Measurements from ENCODE around the gene TRAPPC3.

The TRAPPC3 gene

GRCh38 chr1:36089393-36090121 lies 59.7 kb downstream of the TRAPPC3 start:
- Histone ChIP-seq H3K4me1 (no peaks in the 10 kb centered on the region), H2AFZ (peak overlapping the region; percentile 92)
- TF ChIP-seq CTCF (IDR thresholded peaks at IDR 0.05): no peak

GRCh38 chr1:36088577-36089392 lies 60.5 kb downstream of the TRAPPC3 start, which contains the start of gene ADPRS:
ADPRS (plus strand) TSS chr1:36088892; CDS start chr1:36088905, 13 bp downstream.
- Histone ChIP-seq H3K9me3 (ENCODE audit: control insufficient read depth, low read length) (no peaks in the 10 kb centered on the region), H3K79me2 (no peaks in the 10 kb centered on the region), H3K4me1 (no peaks in the 10 kb centered on the region), H3K4me2 (ENCODE audit: low read length) (peak within 1 kb of the TSS; percentile 86), H3K36me3 (ENCODE audit: control insufficient read depth, insufficient read depth, low read length) (no peaks in the 10 kb centered on the region), H3K4me3 (ENCODE audit: low read depth, low read length) (peak within 1 kb of the TSS; percentile 85), H3K9ac (peak within 1 kb of the TSS; percentile 25), H2AFZ (peak within 1 kb of the TSS; percentile 92), H3K27ac (peak within 1 kb of the TSS; percentile 46), H3K27me3 (ENCODE audit: control insufficient read depth, insufficient read depth, low read length) (no peaks in the 10 kb centered on the region)
- peak; percentile 92 for TF ChIP-seq CTCF (IDR thresholded peaks at IDR 0.05)

More at GRCh38 chr1:36089393-36090121, 59.7 kb downstream of the TRAPPC3 start:
- no peaks in the 10 kb centered on the region for H3K27me3 ChIP-seq (ENCODE audit: control insufficient read depth, insufficient read depth, low read length)
- H3K4me3 ChIP-seq (ENCODE audit: low read depth, low read length): peak overlapping the region; percentile 85
- peak overlapping the region; percentile 25 for H3K9ac ChIP-seq
- peak overlapping the region; percentile 84 for H3K4me2 ChIP-seq (ENCODE audit: low read length)
- peak overlapping the region; percentile 46 for H3K27ac ChIP-seq
- no peaks in the 10 kb centered on the region for H3K79me2 ChIP-seq
- no peaks in the 10 kb centered on the region for H3K36me3 ChIP-seq (ENCODE audit: control insufficient read depth, insufficient read depth, low read length)
- H3K9me3 ChIP-seq (ENCODE audit: control insufficient read depth, low read length): no peaks in the 10 kb centered on the region

- no peak for TF ChIP-seq CTCF (IDR thresholded peaks at IDR 0.05)
- no peaks in the 10 kb centered on the region for H3K79me2 ChIP-seq
- no peaks in the 10 kb centered on the region for H3K4me1 ChIP-seq
- no peaks in the 10 kb centered on the region for H3K36me3 ChIP-seq (ENCODE audit: control insufficient read depth, insufficient read depth, low read length)
- no peaks in the 10 kb centered on the region for H3K27me3 ChIP-seq (ENCODE audit: control insufficient read depth, insufficient read depth, low read length)
- no peak overlapping the region for H3K9ac ChIP-seq
- H2AFZ ChIP-seq: peak overlapping the region; percentile 92
- H3K4me3 ChIP-seq (ENCODE audit: low read depth, low read length): peak overlapping the region; percentile 85
- no peaks in the 10 kb centered on the region for H3K9me3 ChIP-seq (ENCODE audit: control insufficient read depth, low read length)
- peak overlapping the region; percentile 46 for H3K27ac ChIP-seq
- H3K4me2 ChIP-seq (ENCODE audit: low read length): peak overlapping the region; percentile 86
These were observed 61.1 kb downstream of the TRAPPC3 start for GRCh38 chr1:36088265-36088576.

- no peak overlapping the region for H3K9ac ChIP-seq
- TF ChIP-seq CTCF (IDR thresholded peaks at IDR 0.05): no peak
- H3K4me2 ChIP-seq (ENCODE audit: low read length): no peak overlapping the region
- H3K27me3 ChIP-seq (ENCODE audit: control insufficient read depth, insufficient read depth, low read length): no peaks in the 10 kb centered on the region
- no peaks in the 10 kb centered on the region for H3K9me3 ChIP-seq (ENCODE audit: control insufficient read depth, low read length)
- no peak overlapping the region for H2AFZ ChIP-seq
- no peak overlapping the region for H3K27ac ChIP-seq
- no peaks in the 10 kb centered on the region for H3K36me3 ChIP-seq (ENCODE audit: control insufficient read depth, insufficient read depth, low read length)
- no peaks in the 10 kb centered on the region for H3K79me2 ChIP-seq
- no peak overlapping the region for H3K4me3 ChIP-seq (ENCODE audit: low read depth, low read length)
- no peaks in the 10 kb centered on the region for H3K4me1 ChIP-seq
These were observed 61.8 kb downstream of the TRAPPC3 start for GRCh38 chr1:36087233-36088123.
